Left lung (tissue), 10 donors: ENCODE results near the gene TSPAN32. TPM values are rescaled to one million over a fixed set of nuclear protein-coding genes. Genes with fewer than 3 reads are reported as not detected.
A peak's percentile ranks its signal among the peaks of the same experiment; 100 is the strongest.

Source experiments
- ATAC-seq: fragments of 200-7000 bp; cut with Tn5 transposase; one replicate; pipeline ENCODE4 v1.9.1; 2020; ENCODE audit warnings: moderate library complexity
- DNase-seq, 4 donors: peaks; one replicate each; pipeline ENCODE4 v3.0.0-alpha.2; 2013 to 2020
- H3K27ac ChIP-seq, 2 donors: fragments of 200-600 bp; sonication (generic) in 1 of 2; one replicate each; pipeline versions ENCODE4 v1.5.0 to v1.8.0; 2020 to 2021
- H3K27me3 ChIP-seq, 2 donors: fragments of 200-600 bp; sonication (generic) in 1 of 2; one replicate each; pipeline versions ENCODE4 v1.5.0 to v1.8.0; 2020 to 2021
- H3K36me3 ChIP-seq, 2 donors: fragments of 200-600 bp; sonication (generic) in 1 of 2; one replicate each; pipeline versions ENCODE4 v1.5.0 to v1.8.0; 2020 to 2021
- H3K4me1 ChIP-seq, 2 donors: fragments of 200-600 bp; one replicate each; pipeline ENCODE4 v1.8.0; 2021
- H3K4me3 ChIP-seq, 2 donors: fragments of 200-600 bp; sonication (generic) in 1 of 2; one replicate each; pipeline versions ENCODE4 v1.5.0 to v1.8.0; 2020 to 2021; ENCODE audit warnings: mild to moderate bottlenecking in 1 of 2
- H3K9me3 ChIP-seq, 2 donors: fragments of 200-600 bp; sonication (generic) in 1 of 2; one replicate each; pipeline versions ENCODE4 v1.5.0 to v1.8.0; 2020 to 2021
- CTCF ChIP-seq, 2 donors: fragments of 200-600 bp; sonication (generic) in 1 of 2; IDR thresholded peaks; one replicate each; pipeline versions ENCODE4 v1.5.0 to v1.8.0; 2021; ENCODE audit warnings: antibody characterized with exemption in 2 of 2
- intact Hi-C, 2 donors: fragments of 100-400 bp; cut with DNase I; formaldehyde crosslinking; loops; one replicate each; pipeline versions ENCODE4 v1.11.2 to v1.14.2; 2022
- polyA plus RNA-seq, 6 donors: library from polyadenylated mRNA; unstranded; fragments of 120-200 nt; gene quantifications; one replicate each; pipeline ENCODE4 v1.2.1, GENCODE V29; 2013; ENCODE audit not compliant: insufficient read length in 6 of 6
- total RNA-seq, 2 donors: library from RNA; stranded (reverse); fragmentation: NEBNext Ultra II Directional; extraction: Animal tissue kit (Norgen Biotek cat#: 25700); gene quantifications; one replicate each; pipeline ENCODE4 v1.2.1, GENCODE V29; 2021
- donor health status: DM: no; HTN: yes; CAD: no.
- donor health status: DM: no; HTN: no; CAD: no.

The TSPAN32 gene
- total and polyA plus RNA-seq, 8 donors = 3.7 to 6.3 (median 4.2) TPM

- Histone ChIP-seq H3K27ac (no peak overlapping the region), H3K36me3 (no peaks in the 10 kb centered on the region), H3K27me3 (peaks cover 0 to 17% of the 10 kb centered on the region in 2 donors), H3K9me3 (no peaks in the 10 kb centered on the region), H3K4me3 (no peak overlapping the region), H3K4me1 (peaks cover 0 to 32% of the 10 kb centered on the region in 2 donors)
- ATAC-seq (no peak), DNase-seq (no peak)
- intact Hi-C loops = no loop called here
- TF ChIP-seq CTCF (IDR thresholded peaks at IDR 0.05) = no peak
Observed at GRCh38 chr11:2264366-2265053, 37.3 kb upstream of the TSPAN32 start.

DNA sequence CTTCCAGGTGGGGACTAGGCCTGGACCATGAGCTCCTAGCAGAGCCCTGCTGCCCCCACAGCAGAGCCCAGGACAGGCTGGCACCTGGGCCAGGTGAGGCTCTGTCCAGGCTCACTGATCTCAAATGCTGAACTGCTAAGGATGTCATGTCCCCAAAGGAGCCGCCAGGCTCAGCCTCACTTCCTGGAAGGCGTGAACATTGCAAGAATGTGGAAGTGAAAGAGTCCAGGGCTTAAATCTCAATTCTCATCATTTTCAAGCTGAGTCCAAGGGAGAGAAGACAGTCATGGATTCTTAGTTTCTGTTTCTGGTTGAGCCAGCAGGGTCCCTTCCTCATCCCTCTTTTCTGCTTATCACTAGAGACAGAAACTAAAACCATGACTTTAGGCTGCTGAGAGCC is 36.4 kb upstream of the TSPAN32 start:
- Histone ChIP-seq H3K36me3 (no peaks in the 10 kb centered on the region), H3K4me3 (no peak overlapping the region), H3K9me3 (no peaks in the 10 kb centered on the region), H3K27me3 (peaks cover 5 to 26% of the 10 kb centered on the region in 2 donors), H3K4me1 (peaks cover 5 to 40% of the 10 kb centered on the region in 2 donors), H3K27ac (peak overlapping the region in 1 of 2 donors; percentile 75)
- DNase-seq (peak in 1 of 4 donors; percentile 71), ATAC-seq (peak; percentile 12)
- TF ChIP-seq CTCF (IDR thresholded peaks at IDR 0.05) = no peak
- intact Hi-C loops = no loop called here

GRCh38 chr11:2265854-2266585 is 35.8 kb upstream of the TSPAN32 start:
- peaks cover 12 to 33% of the 10 kb centered on the region in 2 donors for H3K27me3 ChIP-seq
- H3K4me1 ChIP-seq = peaks cover 10 to 47% of the 10 kb centered on the region in 2 donors
- H3K4me3 ChIP-seq = no peak overlapping the region
- ATAC-seq (no peak), DNase-seq (no peak)
- intact Hi-C loops = no loop called here
- no peak for TF ChIP-seq CTCF (IDR thresholded peaks at IDR 0.05)
- H3K9me3 ChIP-seq = no peaks in the 10 kb centered on the region
- H3K36me3 ChIP-seq = no peaks in the 10 kb centered on the region
- peak overlapping the region in 1 of 2 donors; percentile 75 for H3K27ac ChIP-seq

- Histone ChIP-seq H3K9me3 (no peaks in the 10 kb centered on the region), H3K4me1 (peaks cover 10 to 50% of the 10 kb centered on the region in 2 donors), H3K36me3 (no peaks in the 10 kb centered on the region), H3K27me3 (peaks cover 19 to 40% of the 10 kb centered on the region in 2 donors), H3K4me3 (no peak overlapping the region), H3K27ac (no peak overlapping the region)
- no peak for DNase-seq
- no peak for ATAC-seq
- no peak for TF ChIP-seq CTCF (IDR thresholded peaks at IDR 0.05)
- intact Hi-C loops = no loop called here
Observed at GRCh38 chr11:2266586-2267305, 35.1 kb upstream of the TSPAN32 start.
